ENCODE measurements around the gene HTD2. TPM values are rescaled to one million over a fixed set of nuclear protein-coding genes. Genes with fewer than 3 reads are reported as not detected.
A peak's percentile ranks its signal among the peaks of the same experiment; 100 is the strongest.

HTD2 gene
- total and polyA plus RNA-seq, 2 of the 4 experiments (the other 2 are of a cell fraction), result 6.4 to 13.3 TPM

DNA sequence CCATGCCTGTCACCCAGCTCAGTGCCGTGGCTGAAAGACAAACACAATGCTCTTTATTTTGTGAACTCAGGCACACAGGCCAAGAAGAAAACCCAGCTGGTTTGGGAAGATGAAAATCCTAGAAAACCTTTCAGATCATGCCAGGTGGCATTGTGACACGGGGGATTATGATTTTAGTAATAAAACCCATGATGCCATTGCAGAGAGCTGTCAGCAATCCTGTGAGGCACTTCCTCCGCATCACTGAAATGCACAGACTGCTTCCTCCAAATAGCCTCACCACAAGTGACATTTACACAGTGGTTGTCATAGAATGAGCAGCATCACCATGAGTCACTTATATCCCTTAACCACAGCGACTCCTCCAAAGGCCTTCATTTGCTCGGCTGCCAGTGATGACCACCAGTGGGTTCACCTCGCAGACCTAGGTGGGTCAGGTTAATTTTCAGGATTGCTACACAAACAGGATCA lies 46.0 kb upstream of the HTD2 start:
- Histone ChIP-seq H2AK5ac (ENCODE audit: low read depth, low read length) (peak overlapping the region; percentile 27; the same call in 1 of the 2 replicates), H3K9ac (ENCODE audit: low read depth, low read length) (no peak overlapping the region), H3K79me1 (ENCODE audit: low read depth in 1 of 2, low read length in 2 of 2) (no peaks in the 10 kb centered on the region), H3K36me3 (ENCODE audit: control insufficient read depth, insufficient read depth, low read length) (peaks cover 7% of the 10 kb centered on the region), H3K9me1 (ENCODE audit: insufficient read depth, low read length) (peaks cover 6% of the 10 kb centered on the region), H3K4me2 (ENCODE audit: low read depth, low read length) (no peak overlapping the region; the same call in 1 of the 2 replicates), H2BK20ac (ENCODE audit: low read depth, low read length) (no peak overlapping the region), H3K4ac (ENCODE audit: low read depth, low read length) (0 out of 2 replicates have a peak overlapping the region, but pooled peaks have one; percentile 1), H3K4me3 (ENCODE audit: insufficient read depth, low read depth, low read length) (no peak overlapping the region), H3K14ac (replicated peaks; ENCODE audit: low read depth, low read length) (no peak overlapping the region), H3K9me3 (ENCODE audit: control insufficient read depth, insufficient read depth, low read length) (no peaks in the 10 kb centered on the region), H2BK5ac (ENCODE audit: low read depth, low read length, poor library complexity, severe bottlenecking) (peak overlapping the region; percentile 21), H2BK15ac (ENCODE audit: low read depth, low read length) (no peak overlapping the region), H3K4me1 (ENCODE audit: control insufficient read depth, insufficient read depth, low read length) (peaks cover 9% of the 10 kb centered on the region), H3K18ac (ENCODE audit: low read depth, low read length) (no peak overlapping the region), H2AK9ac (replicated peaks; ENCODE audit: low read depth, low read length, poor library complexity) (no peak overlapping the region), H3K56ac (ENCODE audit: extremely low read depth, insufficient read depth, low read length) (no peak overlapping the region), H2AFZ (replicated peaks; ENCODE audit: low read length, poor library complexity) (peak overlapping the region; percentile 10), H4K8ac (ENCODE audit: low read depth in 2 of 2, low read length in 2 of 2) (no peak overlapping the region; a peak in 1 of 4 replicates), H4K20me1 (ENCODE audit: insufficient read depth, low read length) (peaks cover 5% of the 10 kb centered on the region; the same call in 1 of the 2 replicates), H2BK120ac (ENCODE audit: low read depth, low read length) (no peak overlapping the region), H3K27ac (ENCODE audit: insufficient read depth, low read length) (no peak overlapping the region), H3K27me3 (ENCODE audit: control insufficient read depth, insufficient read depth, low read length) (no peaks in the 10 kb centered on the region), H4K5ac (ENCODE audit: low read depth, low read length) (no peak overlapping the region), H4K91ac (ENCODE audit: insufficient read depth, low read depth, low read length) (no peak overlapping the region), H3K23ac (ENCODE audit: low read depth, low read length) (no peak overlapping the region)
- peak; percentile 93 for DNase-seq
- BruUV-seq (replicated peaks), result no TSS peak
- peak; percentile 87 for ATAC-seq (ENCODE audit: low read depth)
- TF ChIP-seq CEBPB (IDR thresholded peaks at IDR 0.05; ENCODE audit: low read depth, low read length) (0 out of 2 replicates have a peak, but pooled peaks have one; percentile 4), SMC3 (IDR thresholded peaks at IDR 0.05; ENCODE audit: low read depth, low read length) (no peak), RFX5 (IDR thresholded peaks at IDR 0.05; ENCODE audit: low read depth, low read length) (no peak), RCOR1 (IDR thresholded peaks at IDR 0.05; ENCODE audit: insufficient replicate concordance, low read length) (peak; percentile 52), NFE2L2 (IDR thresholded peaks at IDR 0.05; ENCODE audit: low read depth, low read length) (peak; percentile 36; the same call in 1 of the 2 replicates), FOS (IDR thresholded peaks at IDR 0.05; ENCODE audit: low read depth, low read length) (peak; percentile 71), POLR2A (IDR thresholded peaks at IDR 0.05; ENCODE audit: low read depth, low read length) (no peak), BHLHE40 (IDR thresholded peaks at IDR 0.05; ENCODE audit: low read depth, low read length) (0 out of 2 replicates have a peak, but pooled peaks have one; percentile 8), MAFK (IDR thresholded peaks at IDR 0.05; ENCODE audit: low read depth, low read length) (no peak)
- TF ChIP-seq, protein P1, sequence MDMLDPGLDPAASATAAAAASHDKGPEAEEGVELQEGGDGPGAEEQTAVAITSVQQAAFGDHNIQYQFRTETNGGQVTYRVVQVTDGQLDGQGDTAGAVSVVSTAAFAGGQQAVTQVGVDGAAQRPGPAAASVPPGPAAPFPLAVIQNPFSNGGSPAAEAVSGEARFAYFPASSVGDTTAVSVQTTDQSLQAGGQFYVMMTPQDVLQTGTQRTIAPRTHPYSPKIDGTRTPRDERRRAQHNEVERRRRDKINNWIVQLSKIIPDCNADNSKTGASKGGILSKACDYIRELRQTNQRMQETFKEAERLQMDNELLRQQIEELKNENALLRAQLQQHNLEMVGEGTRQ (IDR thresholded peaks at IDR 0.05; ENCODE audit: low read depth, low read length), result no peak
- 17% methylated on average over 3 of the region's 6 CpGs; no CpG with 5 or more reads in 1 of the 2 experiments for WGBS, 2 experiments (ENCODE audit: extremely low coverage in 2 of 2, insufficient read length in 1 of 2)
- ChIA-PET CTCF (no interaction called here), POLR2A (ENCODE audit: unreplicated experiment) (interaction anchor here (0.5 to 0.6 kb wide), 2 partner anchors 37 to 981 kb away, joined by 4 to 6 read pairs; no protein-coding TSS in a partner anchor)
- intact Hi-C loops (cut with micrococcal nuclease), result no loop called here
- in situ Hi-C loops (cut with MboI; ENCODE audit: low sequenced_read_pairs), result no loop called here
- dilution Hi-C loops (cut with HindIII; ENCODE audit: low sequenced_read_pairs, unreplicated experiment), result no loop called here

Data from IMR-90 (cell line).